CD4-positive, alpha-beta T cell treated with Interleukin-2 at 100 ng/mL for 4 hours (primary cell): ENCODE results near the gene ELAC2.

Experiments
- DNase-seq: peaks from one replicate; pipeline ENCODE4 v3.0.0-alpha.2; 2020; ENCODE audit warnings: low spot score

ELAC2 gene

DNA sequence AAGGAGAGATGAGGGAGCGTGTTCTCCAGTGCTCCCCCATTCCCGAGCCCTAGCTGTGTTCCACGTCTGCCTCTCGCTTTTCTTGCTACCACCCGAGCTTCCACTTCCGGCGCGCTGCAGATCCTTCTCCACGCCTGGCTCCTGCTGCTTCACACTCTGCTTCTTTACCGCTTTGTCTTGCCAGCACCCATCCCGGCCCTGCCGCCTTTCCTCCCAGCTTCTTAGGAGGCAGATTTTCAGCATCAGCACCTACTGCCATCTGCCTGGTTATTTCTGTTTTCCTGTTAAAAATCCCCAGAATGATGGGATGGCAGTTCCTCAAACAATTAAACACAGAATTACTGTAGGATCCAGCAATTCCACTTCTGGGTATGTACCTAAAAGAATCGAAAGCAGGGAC lies 64.7 kb downstream of the ELAC2 start:
- DNase-seq = no peak

GRCh38 chr17:12952012-12952411 lies 65.8 kb downstream of the ELAC2 start:
- DNase-seq = no peak

GRCh38 chr17:12947047-12947446 lies 70.8 kb downstream of the ELAC2 start:
- DNase-seq = no peak
